HG03342 (cell line): Measurements from ENCODE around the gene TTI1.

ENCODE experiments used
- ATAC-seq: cut with Tn5 transposase; IDR thresholded peaks from one replicate; pipeline ENCODE4 v1.9.1; 2021; ENCODE audit warnings: mild to moderate bottlenecking, moderate library complexity; ENCODE audit not compliant: unreplicated experiment

TTI1 gene

GRCh38 chr20:37939701-37940560 is 93.3 kb downstream of the TTI1 start:
- no peak for ATAC-seq

- no peak for ATAC-seq
Measured at GRCh38 chr20:37938954-37939353, 94.3 kb downstream of the TTI1 start.

- no peak for ATAC-seq
Measured at GRCh38 chr20:37938181-37938750, 95.0 kb downstream of the TTI1 start.

- no peak for ATAC-seq
Measured at GRCh38 chr20:37937686-37938085, 95.6 kb downstream of the TTI1 start.

GRCh38 chr20:37936451-37936850 is 96.8 kb downstream of the TTI1 start:
- ATAC-seq, result no peak

GRCh38 chr20:37936041-37936440 is 97.2 kb downstream of the TTI1 start:
- ATAC-seq, result no peak

GRCh38 chr20:37935435-37935834 is 97.8 kb downstream of the TTI1 start:
- no peak for ATAC-seq

- ATAC-seq, result no peak
Measured at GRCh38 chr20:37934634-37935375, 98.5 kb downstream of the TTI1 start.

- ATAC-seq, result no peak
Measured at GRCh38 chr20:37933786-37934633, 99.2 kb downstream of the TTI1 start.
